H9 (cell line): ENCODE data around the gene DIP2C. TPM values are rescaled to one million over a fixed set of nuclear protein-coding genes. Genes with fewer than 3 reads are reported as not detected.

Source experiments
- DNase-seq: peaks from one replicate; pipeline ENCODE4 v3.0.0-alpha.2; 2017
- H2AFZ ChIP-seq: one replicate; pipeline ENCODE4 v1.6.1; 2013; ENCODE audit warnings: mild to moderate bottlenecking, low read length, control low read depth, moderate library complexity
- H2AK5ac ChIP-seq: 2 replicates; pipeline ENCODE4 v1.6.1; 2013; ENCODE audit warnings: low read length, control low read depth, mixed read lengths; ENCODE audit not compliant: insufficient read length
- H2BK120ac ChIP-seq: one replicate; pipeline ENCODE4 v1.6.1; 2013; ENCODE audit warnings: low read depth, mild to moderate bottlenecking, low read length, control low read depth, inconsistent platforms; ENCODE audit not compliant: poor library complexity, severe bottlenecking
- H2BK12ac ChIP-seq: 2 replicates; pipeline ENCODE4 v1.6.1; 2013; ENCODE audit warnings: low read length, control low read depth, mixed read lengths, low read depth; ENCODE audit not compliant: insufficient read length
- H2BK15ac ChIP-seq: 2 replicates; pipeline ENCODE4 v1.6.1; 2013; ENCODE audit warnings: low read depth, low read length, control low read depth
- H2BK20ac ChIP-seq: one replicate; pipeline ENCODE4 v1.6.1; 2013; ENCODE audit warnings: low read depth, mild to moderate bottlenecking, low read length, control low read depth, inconsistent platforms; ENCODE audit not compliant: poor library complexity, severe bottlenecking
- H2BK5ac ChIP-seq: 2 replicates; pipeline ENCODE4 v1.6.1; 2013; ENCODE audit warnings: low read length, control low read depth, mixed read lengths; ENCODE audit not compliant: insufficient read length
- H3K14ac ChIP-seq: 2 replicates; pipeline ENCODE4 v1.6.1; 2013; ENCODE audit warnings: low read length, control low read depth; ENCODE audit not compliant: insufficient read depth
- H3K18ac ChIP-seq: 2 replicates; pipeline ENCODE4 v1.6.1; 2013; ENCODE audit warnings: low read depth, mild to moderate bottlenecking, mixed read lengths, low read length, control low read depth; ENCODE audit not compliant: insufficient read length
- H3K23ac ChIP-seq: 2 replicates; pipeline ENCODE4 v1.6.1; 2013; ENCODE audit warnings: low read length, control low read depth, mixed read lengths, low read depth; ENCODE audit not compliant: insufficient read length
- H3K23me2 ChIP-seq: 2 replicates; pipeline ENCODE4 v1.6.1; 2013; ENCODE audit warnings: low read depth, mild to moderate bottlenecking, mixed read lengths, low read length, control low read depth; ENCODE audit not compliant: insufficient read length, poor library complexity, severe bottlenecking
- H3K27ac ChIP-seq: 2 replicates; pipeline ENCODE4 v1.5.1; 2013; ENCODE audit warnings: low read length, control low read depth, mixed read lengths, low read depth; ENCODE audit not compliant: insufficient read length
- H3K27me3 ChIP-seq: 2 replicates; pipeline ENCODE4 v1.6.1; 2013; ENCODE audit warnings: low read length, control low read depth, inconsistent platforms; ENCODE audit not compliant: insufficient read depth
- H3K4ac ChIP-seq: 2 replicates; pipeline ENCODE4 v1.6.1; 2013; ENCODE audit warnings: low read depth, mild to moderate bottlenecking, control low read depth, inconsistent platforms, low read length, moderate library complexity
- H3K4me1 ChIP-seq: 2 replicates; pipeline ENCODE4 v1.6.1; 2013; ENCODE audit warnings: low read length, control low read depth, inconsistent platforms; ENCODE audit not compliant: insufficient read depth
- H3K4me2 ChIP-seq: 2 replicates; pipeline ENCODE4 v1.6.1; 2013; ENCODE audit warnings: low read length, control low read depth, mixed read lengths; ENCODE audit not compliant: insufficient read length, insufficient read depth
- H3K56ac ChIP-seq: 2 replicates; pipeline ENCODE4 v1.6.1; 2013; ENCODE audit warnings: low read depth, mild to moderate bottlenecking, mixed read lengths, low read length, control low read depth; ENCODE audit not compliant: insufficient read length
- H3K79me1 ChIP-seq: 2 replicates; pipeline ENCODE4 v1.6.1; 2013; ENCODE audit warnings: low read depth, mild to moderate bottlenecking, moderate library complexity, low read length, control low read depth, inconsistent platforms; ENCODE audit not compliant: insufficient read depth, poor library complexity, severe bottlenecking
- H3K79me2 ChIP-seq: 2 replicates; pipeline ENCODE4 v1.6.1; 2013; ENCODE audit warnings: low read length, control low read depth, inconsistent platforms; ENCODE audit not compliant: insufficient read depth
- H3K9ac ChIP-seq: 2 replicates; pipeline ENCODE4 v1.6.1; 2013; ENCODE audit warnings: low read length, control low read depth, mixed read lengths; ENCODE audit not compliant: insufficient read length; ENCODE audit errors: extremely low read depth
- H3K9me3 ChIP-seq: one replicate; pipeline ENCODE4 v1.6.1; 2013; ENCODE audit warnings: low read depth, low read length, inconsistent platforms; ENCODE audit not compliant: control insufficient read depth
- H3T11ph ChIP-seq: one replicate; pipeline ENCODE4 v1.6.1; 2013; ENCODE audit warnings: mild to moderate bottlenecking, low read length, control low read depth, inconsistent platforms
- H4K20me1 ChIP-seq: one replicate; pipeline ENCODE4 v1.6.1; 2013; ENCODE audit not compliant: control insufficient read depth, insufficient read length, insufficient read depth
- H4K5ac ChIP-seq: 2 replicates; pipeline ENCODE4 v1.6.1; 2013; ENCODE audit warnings: low read depth, mild to moderate bottlenecking, mixed read lengths, low read length, control low read depth; ENCODE audit not compliant: insufficient read length
- H4K8ac ChIP-seq: replicated peaks from 2 replicates; pipeline ENCODE4 v1.6.1; 2013; ENCODE audit warnings: low read length, control low read depth, mixed read lengths, low read depth; ENCODE audit not compliant: insufficient read length
- H4K91ac ChIP-seq: 2 replicates; pipeline ENCODE4 v1.6.1; 2013; ENCODE audit warnings: low read depth, mild to moderate bottlenecking, moderate library complexity, mixed read lengths, low read length, control low read depth; ENCODE audit not compliant: insufficient read length
- H3K27ac Mint-ChIP-seq, 3 experiments: 2 replicates in 2 of 3; 3 replicates in 1 of 3; pipeline ENCODE4 v1.8.0; 2020 to 2021; ENCODE audit warnings: mixed read lengths in 3 of 3, mild to moderate bottlenecking in 1 of 3, moderate library complexity in 1 of 3
- H3K27me3 Mint-ChIP-seq: 2 replicates; pipeline ENCODE4 v1.8.0; 2021; ENCODE audit warnings: low read depth, mild to moderate bottlenecking, moderate library complexity, mixed read lengths
- H3K36me3 Mint-ChIP-seq, 3 experiments: 2 replicates in 2 of 3; 3 replicates in 1 of 3; pipeline ENCODE4 v1.8.0; 2020 to 2021; ENCODE audit warnings: low read depth in 3 of 3, mixed read lengths in 3 of 3; ENCODE audit not compliant: insufficient read depth in 1 of 3
- H3K4me1 Mint-ChIP-seq, 2 experiments: 2 replicates each; pipeline ENCODE4 v1.8.0; 2020; ENCODE audit warnings: mixed read lengths in 2 of 2
- H3K4me3 Mint-ChIP-seq, 2 experiments: 2 replicates in 1 of 2; 3 replicates in 1 of 2; pipeline ENCODE4 v1.8.0; 2020 to 2021; ENCODE audit warnings: mild to moderate bottlenecking in 2 of 2, mixed read lengths in 2 of 2, moderate library complexity in 1 of 2
- H3K9me3 Mint-ChIP-seq, 2 experiments: 2 replicates in 1 of 2; 3 replicates in 1 of 2; pipeline ENCODE4 v1.8.0; 2020; ENCODE audit warnings: mild to moderate bottlenecking in 2 of 2, mixed read lengths in 2 of 2, moderate library complexity in 1 of 2
- CTCF ChIP-seq: fragments of 200-600 bp; sonication (generic); conservative IDR thresholded peaks from 3 replicates; pipeline ENCODE4 v1.8.0; 2021; ENCODE audit warnings: antibody characterized with exemption, mild to moderate bottlenecking
- WGBS: extraction: QIAGEN DNeasy Blood & Tissue Kit; methylation state at CpG from one replicate; pipeline ENCODE4 v1.1.7; 2013; ENCODE audit warnings: missing lambda C conversion rate, low lambda C conversion rate, mixed read lengths; ENCODE audit not compliant: insufficient read length; ENCODE audit errors: extremely low coverage; 5-methylcytosine and 5-hydroxymethylcytosine counted together
- total RNA-seq: library from RNA; stranded (reverse); gene quantifications from 2 replicates; pipeline ENCODE4 v1.2.1, GENCODE V29; 2021

Gene DIP2C
- total RNA-seq, 1 experiment from 2014 or later, result 7.9 TPM

- TF ChIP-seq CTCF, result no peak
- Histone ChIP-seq H3K23ac (no peak overlapping the region), H2AFZ (no peak overlapping the region), H3K27ac (no peak overlapping the region), H3K9me3 (no peaks in the 10 kb centered on the region), H4K5ac (no peak overlapping the region), H4K20me1 (no peaks in the 10 kb centered on the region), H3K4me1 (peaks cover 4% of the 10 kb centered on the region; the same call in 1 of the 2 replicates), H2BK15ac (no peak overlapping the region), H2BK120ac (no peak overlapping the region), H3K14ac (no peak overlapping the region), H2BK12ac (no peak overlapping the region), H3K79me1 (peaks cover 8% of the 10 kb centered on the region), H4K91ac (no peak overlapping the region), H2BK20ac (no peak overlapping the region), H3K23me2 (no peaks in the 10 kb centered on the region), H3K18ac (no peak overlapping the region), H3K27me3 (no peaks in the 10 kb centered on the region), H2AK5ac (no peak overlapping the region), H3K9ac (no peak overlapping the region), H2BK5ac (no peak overlapping the region), H4K8ac (no peak overlapping the region), H3K56ac (no peak overlapping the region), H3K79me2 (no peaks in the 10 kb centered on the region; the same call in 1 of the 2 replicates), H3T11ph (no peak overlapping the region), H3K4me2 (no peak overlapping the region), H3K4ac (no peak overlapping the region)
- Mint-ChIP-seq H3K27ac (no peak overlapping the region), H3K27me3 (no peaks in the 10 kb centered on the region), H3K9me3 (peaks cover 7% of the 10 kb centered on the region in 2 experiments; a peak in 3 of 5 replicates), H3K36me3 (peaks cover 0 to 3% (median 0%) of the 10 kb centered on the region in 3 experiments; a peak in 3 of 7 replicates), H3K4me1 (peaks cover 4% of the 10 kb centered on the region in 2 experiments; a peak in 2 of 4 replicates), H3K4me3 (no peak overlapping the region)
- WGBS, result no CpG with 5 or more reads among the region's 4 CpGs
- DNase-seq, result no peak
Observed at GRCh38 chr10:675532-675931, 13.9 kb downstream of the DIP2C start.
